NCI-H1694 (cell line): Measurements from ENCODE around the gene SKIDA1.

Source experiments
- DNase-seq: peaks from one replicate; lab custom pipeline; 2025; lab: John Stamatoyannopoulos, UW

Gene SKIDA1

DNA sequence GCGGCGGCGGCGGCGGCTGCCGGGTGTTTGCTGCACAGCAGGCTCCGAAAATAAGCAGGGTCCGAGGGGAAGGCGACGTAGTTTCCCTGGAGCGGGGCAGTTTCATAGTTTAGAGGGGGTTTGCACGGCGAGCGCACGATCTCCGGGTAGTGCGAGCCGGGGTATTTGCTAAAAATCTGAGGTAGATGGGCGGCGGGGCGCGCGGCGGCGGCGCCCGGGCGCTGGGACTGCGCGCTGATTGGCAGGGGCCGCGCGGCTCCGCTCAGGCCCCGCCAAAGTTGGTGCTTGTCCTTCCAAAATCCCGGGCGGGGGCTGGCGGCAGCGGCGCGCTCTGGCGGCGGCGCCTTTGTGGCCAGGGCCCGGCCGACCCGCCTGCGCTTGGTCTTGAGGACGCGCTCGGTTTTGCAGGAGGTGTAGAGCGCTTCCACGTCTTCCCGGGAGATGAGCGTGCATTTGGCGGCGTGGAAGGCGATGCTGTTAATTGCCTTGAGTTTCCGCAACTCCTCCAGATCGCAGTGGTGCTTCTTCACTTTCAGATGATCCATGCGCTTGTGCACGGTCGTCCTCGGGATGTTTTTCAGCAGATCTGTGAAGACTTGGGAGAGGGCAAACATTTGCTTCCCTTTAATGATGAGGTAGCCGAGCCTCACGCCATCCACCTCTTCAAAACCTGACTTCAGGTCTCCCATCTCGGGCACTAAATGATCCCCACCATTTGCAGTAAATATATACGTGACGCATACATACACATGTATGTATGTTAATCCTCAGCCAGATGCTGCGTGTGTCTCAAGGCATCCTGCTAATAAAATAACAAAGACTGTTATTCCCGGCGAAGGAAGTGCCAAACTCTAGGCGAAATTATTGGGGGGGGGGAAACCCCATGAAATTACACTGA, 8.1 kb downstream of the SKIDA1 start:
- no peak for DNase-seq

DNA sequence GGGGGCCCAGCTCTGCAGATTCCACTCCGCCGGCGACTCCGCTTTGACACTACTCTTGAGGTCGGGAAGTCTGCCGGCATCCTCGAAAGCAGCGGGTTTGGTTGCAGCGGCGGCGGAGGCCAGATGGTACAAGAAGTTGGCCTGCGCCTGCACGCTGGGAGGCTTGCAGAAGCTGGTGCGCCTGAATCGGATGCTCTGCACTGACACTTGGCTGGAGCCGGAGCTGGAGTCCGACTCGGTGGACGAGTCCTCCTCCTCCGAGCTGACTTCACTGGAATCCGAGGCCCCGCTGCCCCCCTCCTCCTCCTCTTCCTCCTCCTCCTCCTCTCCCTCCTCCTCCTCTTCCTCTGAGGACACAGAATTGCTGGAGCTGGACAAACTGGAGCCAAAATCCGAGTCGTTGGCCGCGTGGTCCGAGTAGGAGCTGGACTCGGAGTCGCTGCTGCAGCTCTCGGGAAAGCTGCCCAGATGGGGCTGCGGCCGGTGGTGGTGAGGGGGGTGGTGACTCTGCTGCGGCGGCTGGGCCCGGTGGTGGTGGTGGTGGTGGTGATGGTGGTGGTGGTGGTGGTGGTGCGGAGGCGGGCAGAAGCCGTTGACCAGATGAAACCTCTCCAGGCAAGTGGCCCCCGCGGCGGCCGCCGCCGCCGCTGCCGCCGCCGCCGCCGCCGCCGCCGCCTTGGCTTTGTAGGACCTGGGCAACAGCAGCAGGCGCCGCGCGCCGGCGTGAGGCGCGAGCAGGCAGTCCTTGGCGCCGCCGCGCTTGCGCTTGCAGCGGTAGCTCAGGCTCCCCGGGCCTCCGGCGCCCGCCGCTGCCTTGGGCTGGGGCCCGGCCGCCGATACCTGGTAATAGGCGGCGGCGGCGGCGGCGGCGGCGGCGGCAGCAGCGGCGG, 9.0 kb downstream of the SKIDA1 start:
- DNase-seq, result no peak

DNA sequence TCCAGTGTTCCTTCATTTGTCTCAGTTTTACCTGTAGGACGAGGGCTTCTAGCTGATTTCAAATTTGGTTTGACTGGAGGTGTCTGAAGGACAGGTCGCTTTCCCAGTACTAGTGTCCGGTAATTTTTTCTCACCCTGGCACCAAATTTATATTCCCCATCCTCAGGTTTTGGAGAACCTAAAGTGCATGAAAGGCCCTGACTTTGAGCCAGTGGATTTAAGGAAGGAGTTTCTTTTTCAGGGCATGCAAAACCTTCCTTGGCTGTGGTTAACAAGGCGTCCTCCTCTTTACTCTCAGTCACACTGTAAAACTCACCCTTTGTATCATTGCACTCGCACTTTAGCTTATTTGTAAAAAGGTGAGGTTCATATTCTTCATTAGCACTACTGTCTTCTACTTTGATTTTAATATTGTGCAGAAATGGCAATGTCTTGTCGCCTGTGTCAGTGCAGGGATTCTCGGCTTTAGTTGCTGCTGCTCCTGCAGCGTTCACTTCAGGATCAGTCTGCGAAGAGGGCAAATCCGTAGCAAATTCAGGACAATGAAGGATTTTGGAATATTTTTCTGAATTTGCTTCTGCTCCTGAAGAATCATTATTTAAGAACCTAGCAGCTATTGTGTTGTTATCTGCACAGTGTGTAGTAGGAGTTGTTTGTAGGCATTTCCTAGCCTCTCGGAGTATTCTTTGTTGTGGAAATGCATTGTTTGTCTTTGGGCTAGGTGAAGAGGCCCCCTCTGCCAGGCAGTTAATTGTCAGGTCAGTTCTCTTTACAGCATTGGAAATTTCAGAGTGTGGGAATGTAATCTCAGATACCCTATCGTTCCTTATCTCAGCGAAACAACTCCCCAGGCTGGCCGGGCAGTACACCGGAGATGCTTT, 9.9 kb downstream of the SKIDA1 start:
- no peak for DNase-seq

DNA sequence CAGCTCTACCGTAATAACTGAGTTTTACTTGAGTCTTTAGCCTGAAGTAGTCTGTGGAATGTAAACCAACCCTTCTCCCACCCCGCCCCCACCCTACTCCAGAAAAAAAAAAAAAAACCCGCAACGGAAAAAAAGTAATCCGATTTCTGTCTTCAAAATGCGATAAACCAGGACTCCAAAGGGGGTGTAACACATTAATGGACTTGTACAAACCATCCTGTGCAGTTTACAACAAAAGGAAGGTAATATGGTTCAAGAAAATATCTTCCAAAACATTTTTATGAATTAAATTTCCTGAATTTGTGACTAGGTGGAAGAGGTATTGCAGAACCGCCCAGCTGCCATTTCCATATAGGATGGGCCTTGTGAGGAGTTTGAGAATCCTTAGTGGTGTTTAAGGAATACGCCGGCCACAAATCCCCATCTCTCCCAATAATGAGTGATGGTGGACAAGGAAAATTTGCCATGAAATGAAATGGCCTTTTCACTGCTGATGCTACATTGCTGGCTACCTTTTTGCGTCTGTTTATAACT, 10.6 kb downstream of the SKIDA1 start:
- DNase-seq, result no peak

GRCh38 chr10:21514129-21514817, 11.2 kb downstream of the SKIDA1 start:
- DNase-seq, result no peak

DNA sequence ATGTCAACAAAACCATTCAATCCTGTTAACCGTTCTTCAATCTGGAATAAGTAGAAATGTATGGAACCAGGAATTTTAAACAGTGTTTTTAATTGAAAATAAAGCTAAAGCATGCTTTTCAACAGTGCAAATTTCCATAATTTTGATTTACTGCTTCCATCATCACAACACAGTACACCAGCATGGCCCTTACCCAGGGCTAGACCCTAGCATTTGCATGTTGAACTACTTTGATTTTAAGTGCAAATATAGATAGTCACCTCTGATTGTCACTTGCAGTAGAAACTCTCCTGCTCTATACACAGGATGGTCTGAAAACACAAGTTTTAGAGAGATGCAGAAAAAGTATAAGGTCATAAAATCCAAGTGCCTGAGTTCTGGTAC, 12.1 kb downstream of the SKIDA1 start:
- DNase-seq, result no peak

DNA sequence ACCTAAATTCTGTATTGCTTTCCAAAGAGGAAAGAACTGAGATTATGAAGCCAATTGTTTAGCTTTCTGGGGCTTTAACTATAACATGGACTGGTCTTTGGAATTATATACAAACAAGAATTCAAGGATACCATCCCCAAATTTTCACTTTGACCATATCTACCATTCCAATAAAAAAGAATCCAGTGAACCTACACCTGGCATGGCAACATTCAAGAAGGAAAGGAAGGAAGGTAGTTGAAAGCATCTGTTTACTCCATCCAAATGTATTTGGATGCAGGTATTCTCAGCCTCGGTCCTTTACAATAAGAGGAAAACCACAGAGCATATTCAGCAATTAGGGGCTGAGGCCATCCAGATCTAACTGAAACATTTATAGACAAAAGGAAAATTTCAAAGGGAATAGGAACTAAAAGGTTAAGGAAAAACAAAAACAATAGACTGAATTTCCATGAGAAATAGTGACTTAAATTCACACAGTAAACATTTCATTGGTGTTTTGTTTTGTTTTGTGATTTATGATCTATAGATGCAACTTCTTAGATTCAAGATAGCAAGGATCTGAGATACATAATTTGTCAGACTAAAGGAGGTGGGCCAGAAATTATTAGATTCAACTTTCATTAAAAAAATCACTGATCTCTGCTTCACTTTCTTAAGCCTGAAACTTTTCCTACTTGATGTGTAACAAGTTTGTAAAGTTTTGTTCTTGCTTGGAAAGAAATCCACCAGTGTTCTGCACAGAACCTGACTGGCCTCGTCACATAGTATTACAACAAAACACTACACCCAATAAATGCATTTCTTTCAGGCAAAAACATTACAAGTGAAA, 12.7 kb downstream of the SKIDA1 start:
- DNase-seq, result no peak

- no peak for DNase-seq
These were observed 13.4 kb downstream of the SKIDA1 start for GRCh38 chr10:21511946-21512572.

- DNase-seq, result no peak
These were observed 14.3 kb downstream of the SKIDA1 start for GRCh38 chr10:21511095-21511570.

DNA sequence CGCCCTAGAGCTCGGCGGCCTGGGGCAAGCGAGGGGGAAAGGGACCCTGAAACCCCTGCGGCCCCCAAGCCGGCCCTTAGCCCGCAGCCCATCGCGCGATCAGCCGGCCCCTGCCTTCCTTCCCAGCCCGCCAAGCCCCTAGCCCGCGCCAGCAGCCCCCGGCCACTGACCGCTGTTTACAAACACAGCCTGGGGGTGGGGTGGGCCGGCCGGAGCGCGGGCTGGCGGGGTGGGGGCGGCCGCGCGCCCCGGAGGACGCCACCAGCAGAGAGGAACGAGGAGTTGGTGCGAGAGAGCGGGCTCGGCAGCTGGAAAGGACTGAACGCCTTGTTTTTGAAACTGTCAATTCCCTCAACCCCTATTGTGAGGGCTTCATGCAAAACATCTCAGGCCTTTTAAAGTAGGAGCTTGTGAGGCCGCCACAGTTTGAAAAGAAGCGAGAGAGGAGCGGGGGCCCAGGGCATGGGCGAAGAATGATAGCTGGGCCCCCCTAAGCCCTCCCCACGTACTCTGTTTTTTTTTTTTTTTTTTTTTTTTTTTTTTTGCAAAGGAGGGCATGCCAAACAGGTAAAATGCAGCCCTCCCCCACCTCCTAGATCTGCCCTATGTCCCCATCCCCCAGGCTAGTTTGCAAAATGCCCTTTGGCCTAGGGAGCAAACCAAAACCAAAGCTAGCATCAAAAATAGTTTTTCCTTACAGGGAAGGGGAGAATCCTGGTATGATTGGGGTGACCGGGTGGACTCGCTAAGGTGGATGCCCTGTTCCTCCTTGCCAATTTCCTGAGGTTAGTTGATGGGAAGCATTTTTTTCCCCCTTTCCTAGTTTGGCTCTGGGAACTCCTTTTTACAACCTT, 15.0 kb downstream of the SKIDA1 start:
- no peak for DNase-seq

GRCh38 chr10:21509341-21510240, 15.9 kb downstream of the SKIDA1 start:
- DNase-seq, result no peak

- DNase-seq, result no peak
These were observed 16.7 kb downstream of the SKIDA1 start for GRCh38 chr10:21508706-21509331.

- no peak for DNase-seq
These were observed 18.3 kb downstream of the SKIDA1 start for GRCh38 chr10:21507150-21507549.

DNA sequence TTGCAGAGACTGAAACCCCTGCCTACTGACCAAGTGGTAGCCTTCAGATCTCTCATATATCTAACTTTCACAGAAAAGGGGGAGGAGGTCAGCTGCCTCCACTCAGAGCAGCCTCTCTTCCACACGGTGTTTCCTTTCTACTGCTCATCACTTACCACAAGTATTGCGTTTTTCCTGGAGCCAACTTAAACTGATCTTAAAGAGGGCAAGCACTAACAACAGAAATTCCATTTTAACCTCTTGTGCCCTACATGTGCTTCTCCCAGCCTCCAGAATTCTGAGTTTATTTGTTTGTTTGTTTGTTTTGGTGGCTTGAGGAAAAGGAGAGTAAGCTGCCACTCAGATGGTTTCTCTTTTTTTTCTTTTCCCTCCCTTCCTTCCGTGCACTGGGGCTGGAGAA, 19.1 kb downstream of the SKIDA1 start:
- no peak for DNase-seq

DNA sequence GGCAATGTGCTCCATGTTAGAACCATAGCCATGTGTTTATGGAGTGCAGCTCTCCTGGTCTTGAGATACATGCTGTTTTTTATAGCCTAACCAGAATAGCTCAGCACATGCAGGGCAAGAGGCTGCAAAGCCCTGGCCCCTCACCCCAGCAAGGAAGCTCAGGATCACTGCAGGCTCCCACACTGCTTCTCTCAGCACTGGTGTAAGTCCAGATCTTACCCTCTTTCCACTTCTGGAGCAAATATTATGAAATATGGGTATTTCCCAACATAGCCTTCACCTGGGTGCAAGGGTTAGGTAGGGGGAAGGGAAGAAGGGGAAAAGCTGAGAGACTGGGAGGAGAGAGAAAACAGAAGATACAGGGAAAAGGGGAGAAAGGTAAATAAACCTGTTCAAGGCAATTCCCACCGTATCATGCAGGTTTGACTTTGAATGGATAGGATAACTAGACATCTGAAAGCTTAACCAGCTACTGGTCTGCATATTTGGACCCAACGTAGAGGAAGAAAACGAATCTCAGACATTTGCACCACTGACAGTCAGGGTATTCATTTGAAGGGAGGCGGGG, 19.7 kb downstream of the SKIDA1 start:
- DNase-seq, result no peak

- no peak for DNase-seq
These were observed 21.9 kb downstream of the SKIDA1 start for GRCh38 chr10:21503542-21503941.

GRCh38 chr10:21502348-21502740, 23.1 kb downstream of the SKIDA1 start:
- DNase-seq, result no peak
